Measurements from ENCODE around the gene HJV. TPM values are rescaled to one million over a fixed set of nuclear protein-coding genes. Genes with fewer than 3 reads are reported as not detected.
A peak's percentile ranks its signal among the peaks of the same experiment; 100 is the strongest.

HJV gene
- total and polyA plus RNA-seq, 8 donors = not detected

DNA sequence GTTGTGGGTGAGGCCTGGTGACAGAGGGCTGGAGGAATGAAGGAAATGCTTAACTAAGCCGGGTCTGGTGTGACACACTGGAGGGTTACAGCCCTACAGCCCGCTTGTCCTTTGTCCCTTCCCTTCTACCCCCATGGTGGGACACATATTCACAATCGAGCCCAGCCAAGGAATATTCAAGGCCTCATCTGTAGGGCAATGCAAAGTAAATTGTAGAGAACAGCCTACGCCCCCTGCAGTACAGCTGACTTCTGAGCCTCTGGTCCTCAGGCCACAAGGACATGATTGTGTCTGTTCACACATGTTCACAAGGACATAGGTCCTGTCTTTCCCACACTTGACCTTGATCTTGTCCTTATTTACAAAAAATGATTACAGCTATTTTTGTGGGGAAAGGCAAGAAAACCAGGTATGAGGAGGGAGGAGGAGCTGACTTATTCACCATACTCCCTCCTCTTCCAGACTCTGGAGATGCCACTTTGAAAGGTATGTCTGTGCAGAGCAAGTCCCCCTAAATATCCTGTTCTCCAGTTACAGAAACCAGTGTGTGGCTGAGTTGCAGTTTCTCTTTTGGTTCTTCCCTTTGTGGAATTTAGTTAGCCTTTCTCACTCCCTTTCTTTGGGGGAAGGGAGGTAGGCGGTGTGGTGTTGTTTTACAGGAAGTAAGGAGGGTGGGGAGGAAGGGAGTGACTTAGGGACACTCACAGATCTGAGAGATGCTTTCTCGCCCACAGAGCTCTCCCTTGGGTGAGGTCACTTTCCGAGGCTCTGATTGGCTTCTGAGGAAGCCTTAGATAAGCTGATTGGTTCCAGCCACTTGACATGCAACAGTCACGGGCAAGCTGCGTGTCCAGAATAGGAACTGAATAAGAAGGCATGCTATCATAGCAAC lies 42.4 kb downstream of the HJV start:
- H3K36me3 ChIP-seq = peaks cover 0 to 14% (median 4%) of the 10 kb centered on the region in 4 donors
- peaks cover 58 to 73% (median 70%) of the 10 kb centered on the region in 4 donors for H3K4me1 ChIP-seq
- DNase-seq = peak; percentile 91 to 98
- H3K4me3 ChIP-seq = peak overlapping the region in 3 of 4 donors; percentile 11 to 33 (median 14)
- WGBS, 5 donors = 5 to 10% (median 7%) methylated on average over 9 of the region's 9 CpGs
- peak overlapping the region; percentile 86 to 100 (median 96) for H3K27ac ChIP-seq
- TF ChIP-seq, protein P1, sequence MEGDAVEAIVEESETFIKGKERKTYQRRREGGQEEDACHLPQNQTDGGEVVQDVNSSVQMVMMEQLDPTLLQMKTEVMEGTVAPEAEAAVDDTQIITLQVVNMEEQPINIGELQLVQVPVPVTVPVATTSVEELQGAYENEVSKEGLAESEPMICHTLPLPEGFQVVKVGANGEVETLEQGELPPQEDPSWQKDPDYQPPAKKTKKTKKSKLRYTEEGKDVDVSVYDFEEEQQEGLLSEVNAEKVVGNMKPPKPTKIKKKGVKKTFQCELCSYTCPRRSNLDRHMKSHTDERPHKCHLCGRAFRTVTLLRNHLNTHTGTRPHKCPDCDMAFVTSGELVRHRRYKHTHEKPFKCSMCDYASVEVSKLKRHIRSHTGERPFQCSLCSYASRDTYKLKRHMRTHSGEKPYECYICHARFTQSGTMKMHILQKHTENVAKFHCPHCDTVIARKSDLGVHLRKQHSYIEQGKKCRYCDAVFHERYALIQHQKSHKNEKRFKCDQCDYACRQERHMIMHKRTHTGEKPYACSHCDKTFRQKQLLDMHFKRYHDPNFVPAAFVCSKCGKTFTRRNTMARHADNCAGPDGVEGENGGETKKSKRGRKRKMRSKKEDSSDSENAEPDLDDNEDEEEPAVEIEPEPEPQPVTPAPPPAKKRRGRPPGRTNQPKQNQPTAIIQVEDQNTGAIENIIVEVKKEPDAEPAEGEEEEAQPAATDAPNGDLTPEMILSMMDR (IDR thresholded peaks at IDR 0.05) = peak in 1 of 7 experiments; percentile 17
- TF ChIP-seq POLR2A (IDR thresholded peaks at IDR 0.05) = peak in 1 of 4 donors; percentile 36
- TF ChIP-seq EP300 (IDR thresholded peaks at IDR 0.05) = peak; percentile 59
- TF ChIP-seq POLR2AphosphoS5 (IDR thresholded peaks at IDR 0.05) = peak; percentile 93 to 96 (median 95)
- H3K27me3 ChIP-seq = no peaks in the 10 kb centered on the region
- intact Hi-C loops (cut with DNase I; ENCODE audit: low total_unique reads) = no loop called here
- H3K9me3 ChIP-seq = no peaks in the 10 kb centered on the region

DNA sequence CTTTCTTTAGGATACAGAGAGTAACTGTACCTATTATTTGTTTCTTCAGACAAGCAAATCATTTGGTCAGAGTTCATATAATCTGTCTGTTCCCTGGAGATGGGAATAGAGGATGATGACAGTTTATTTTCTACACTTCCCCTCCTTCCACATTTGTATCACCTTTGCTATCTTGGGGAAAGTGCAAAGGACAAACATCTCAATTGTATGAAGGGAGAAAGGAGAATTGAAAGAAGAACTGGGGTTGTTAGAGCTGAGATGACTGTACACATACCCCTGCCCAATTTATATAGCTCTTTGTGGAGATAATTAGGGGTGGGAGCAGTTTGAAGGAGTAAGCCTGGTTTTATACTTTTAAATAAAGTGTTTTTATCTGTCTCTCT lies 43.1 kb downstream of the HJV start:
- Histone ChIP-seq H3K4me1 (peaks cover 52 to 66% (median 64%) of the 10 kb centered on the region in 4 donors), H3K9me3 (no peaks in the 10 kb centered on the region), H3K4me3 (peak overlapping the region in 3 of 4 donors; percentile 11 to 33 (median 14)), H3K36me3 (peaks cover 0 to 14% (median 4%) of the 10 kb centered on the region in 4 donors), H3K27me3 (no peaks in the 10 kb centered on the region), H3K27ac (peak overlapping the region; percentile 86 to 100 (median 96))
- intact Hi-C loops (cut with DNase I; ENCODE audit: low total_unique reads) = no loop called here
- DNase-seq = no peak
- TF ChIP-seq POLR2A (IDR thresholded peaks at IDR 0.05) = no peak
- TF ChIP-seq POLR2AphosphoS5 (IDR thresholded peaks at IDR 0.05) = no peak
- TF ChIP-seq EP300 (IDR thresholded peaks at IDR 0.05) = no peak
- TF ChIP-seq, protein P1 (IDR thresholded peaks at IDR 0.05) = no peak

DNA sequence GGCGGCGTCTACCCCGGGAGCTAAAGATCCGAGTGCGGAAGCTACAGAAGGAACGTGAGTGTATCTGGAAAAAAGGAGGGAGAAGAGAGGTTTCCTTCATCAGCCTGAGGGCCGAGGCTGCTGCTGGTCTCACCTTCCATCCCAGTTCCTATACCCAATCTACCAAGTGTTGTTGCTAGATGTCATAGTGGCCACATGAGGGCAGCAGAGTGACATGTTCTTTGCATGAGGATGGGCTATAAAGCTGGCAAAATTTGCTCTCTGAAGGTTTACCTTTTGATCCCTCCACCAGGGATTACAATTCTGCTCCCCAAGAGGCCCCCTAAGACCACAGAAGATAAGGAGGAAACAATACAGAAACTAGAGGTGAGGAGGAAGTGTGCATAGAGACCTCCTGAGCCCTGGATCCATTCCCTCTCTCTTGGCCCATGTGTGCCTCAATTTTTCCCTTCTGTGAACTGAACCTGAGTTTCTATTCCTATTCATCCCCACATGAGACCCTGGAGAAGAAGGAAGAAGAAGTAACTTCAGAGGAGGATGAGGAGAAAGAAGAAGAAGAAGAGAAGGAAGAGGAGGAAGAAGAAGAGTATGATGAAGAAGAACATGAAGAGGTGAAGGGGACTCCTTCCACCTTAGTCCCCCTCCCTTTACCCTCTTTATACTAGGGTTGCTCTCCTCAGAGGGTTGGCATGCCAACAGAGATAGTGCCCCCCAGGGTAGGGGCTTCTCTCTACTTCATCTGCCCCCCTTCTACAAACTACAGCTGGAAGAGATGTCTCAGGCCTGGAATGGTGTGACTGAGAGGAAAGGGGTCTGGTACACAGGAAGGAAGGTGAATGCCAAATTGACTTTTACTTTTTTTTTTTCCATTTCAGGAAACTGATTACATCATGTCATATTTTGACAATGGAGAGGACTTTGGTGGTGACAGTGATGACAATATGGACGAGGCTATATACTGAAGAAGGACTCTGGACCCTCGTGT lies 43.8 kb downstream of the HJV start:
- Histone ChIP-seq H3K4me1 (peaks cover 45 to 60% (median 57%) of the 10 kb centered on the region in 4 donors), H3K4me3 (peak overlapping the region in 2 of 4 donors; percentile 9 to 12), H3K27ac (peak overlapping the region; percentile 85 to 100 (median 96)), H3K9me3 (no peaks in the 10 kb centered on the region), H3K27me3 (no peaks in the 10 kb centered on the region), H3K36me3 (peaks cover 0 to 14% (median 4%) of the 10 kb centered on the region in 4 donors)
- no peak for TF ChIP-seq POLR2A (IDR thresholded peaks at IDR 0.05)
- no peak for TF ChIP-seq EP300 (IDR thresholded peaks at IDR 0.05)
- TF ChIP-seq, protein P1 (IDR thresholded peaks at IDR 0.05) = peak in 6 of 7 experiments; percentile 11 to 94 (median 86)
- TF ChIP-seq POLR2AphosphoS5 (IDR thresholded peaks at IDR 0.05) = peak; percentile 50 to 89 (median 72)
- intact Hi-C loops (cut with DNase I; ENCODE audit: low total_unique reads) = no loop called here
- WGBS, 5 donors = 15 to 24% (median 18%) methylated on average over 9 of the region's 9 CpGs
- peak; percentile 88 to 95 for DNase-seq

DNA sequence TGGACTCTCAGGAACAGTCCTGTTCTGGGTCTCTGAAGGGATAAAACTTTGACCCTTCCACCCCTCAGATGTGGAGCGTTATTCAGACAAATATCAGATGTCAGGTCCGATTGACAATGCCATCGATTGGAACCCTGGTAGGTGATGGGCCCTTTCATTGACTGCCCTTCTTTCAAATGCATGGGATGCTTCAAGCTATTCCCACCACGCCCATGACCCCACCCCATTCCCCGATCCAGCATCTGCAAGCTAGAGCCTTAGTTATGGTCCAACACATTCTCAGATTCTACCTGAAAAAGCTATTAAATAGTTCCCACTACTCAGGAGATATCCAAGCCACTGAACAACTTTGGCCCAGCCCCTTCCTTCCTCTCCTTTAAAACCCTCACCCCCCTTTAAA lies 44.5 kb downstream of the HJV start:
- no peaks in the 10 kb centered on the region for H3K27me3 ChIP-seq
- WGBS, 5 donors = 76 to 87% (median 81%) methylated on average over 5 of the region's 5 CpGs
- peaks cover 37 to 52% (median 50%) of the 10 kb centered on the region in 4 donors for H3K4me1 ChIP-seq
- H3K9me3 ChIP-seq = no peaks in the 10 kb centered on the region
- peaks cover 0 to 14% (median 4%) of the 10 kb centered on the region in 4 donors for H3K36me3 ChIP-seq
- H3K4me3 ChIP-seq = no peak overlapping the region
- peak overlapping the region; percentile 43 to 100 (median 96) for H3K27ac ChIP-seq
- TF ChIP-seq EP300 (IDR thresholded peaks at IDR 0.05) = no peak
- TF ChIP-seq, protein P1 (IDR thresholded peaks at IDR 0.05) = no peak
- no peak for TF ChIP-seq POLR2A (IDR thresholded peaks at IDR 0.05)
- TF ChIP-seq POLR2AphosphoS5 (IDR thresholded peaks at IDR 0.05) = no peak
- no peak for DNase-seq
- intact Hi-C loops (cut with DNase I; ENCODE audit: low total_unique reads) = no loop called here
